Neural cell (in vitro differentiated cells): Measurements from ENCODE around the gene PXDN. TPM values are rescaled to one million over a fixed set of nuclear protein-coding genes. Genes with fewer than 3 reads are reported as not detected.

ENCODE experiments used
- H2AFZ ChIP-seq: fragments of 200-600, 300-800 bp; sonication (generic), shearing (Covaris generic); 2 replicates; pipeline ENCODE4 v1.6.0; 2014; ENCODE audit warnings: low read depth, mild to moderate bottlenecking, antibody characterized with exemption, low read length, moderate library complexity
- H3F3A ChIP-seq: fragments of 200-600 bp; shearing (Covaris generic); 2 replicates; pipeline ENCODE4 v1.6.1; 2016; ENCODE audit warnings: mild to moderate bottlenecking, moderate library complexity, mixed read lengths, antibody characterized with exemption, low read length; ENCODE audit not compliant: insufficient read depth, poor library complexity, severe bottlenecking
- H3K27ac ChIP-seq: fragments of 200-600, 300-800 bp; sonication (generic), shearing (Covaris generic); 2 replicates; pipeline ENCODE4 v1.5.1; 2014; ENCODE audit warnings: mild to moderate bottlenecking, low read length, moderate library complexity
- H3K27me3 ChIP-seq: fragments of 300-800, 200-600 bp; sonication (generic), shearing (Covaris generic); 2 replicates; pipeline ENCODE4 v1.6.0; 2014; ENCODE audit warnings: mild to moderate bottlenecking, low read depth, low read length, moderate library complexity; ENCODE audit not compliant: insufficient read depth
- H3K36me3 ChIP-seq: fragments of 300-800, 200-600 bp; sonication (generic), shearing (Covaris generic); 2 replicates; pipeline ENCODE4 v1.5.1; 2014; ENCODE audit warnings: mild to moderate bottlenecking, antibody characterized with exemption, low read length, moderate library complexity; ENCODE audit not compliant: insufficient read depth
- H3K4me2 ChIP-seq: fragments of 300-800, 200-600 bp; sonication (generic), shearing (Covaris generic); 2 replicates; pipeline ENCODE4 v1.6.0; 2014; ENCODE audit warnings: mild to moderate bottlenecking, low read length
- H3K4me3 ChIP-seq: fragments of 300-800, 200-600 bp; sonication (generic), shearing (Covaris generic); 2 replicates; pipeline ENCODE4 v1.5.1; 2014; ENCODE audit warnings: mild to moderate bottlenecking, low read length, moderate library complexity
- H3K79me2 ChIP-seq: fragments of 200-600 bp; shearing (Covaris generic); replicated peaks from 2 replicates; pipeline ENCODE4 v1.6.0; 2014; ENCODE audit warnings: mild to moderate bottlenecking, low read length, moderate library complexity; ENCODE audit not compliant: insufficient read depth
- H3K9ac ChIP-seq: fragments of 300-800, 200-600 bp; sonication (generic), shearing (Covaris generic); 2 replicates; pipeline ENCODE4 v1.6.1; 2016; ENCODE audit warnings: mild to moderate bottlenecking, low read length, mixed read lengths
- H3K9me2 ChIP-seq: fragments of 200-600 bp; shearing (Covaris generic); 2 replicates; pipeline ENCODE4 v1.6.1; 2016; ENCODE audit warnings: mild to moderate bottlenecking, low read length, mixed read lengths; ENCODE audit not compliant: insufficient read depth
- H3K9me3 ChIP-seq: fragments of 200-600, 300-800 bp; sonication (generic), shearing (Covaris generic); 2 replicates; pipeline ENCODE4 v1.6.1; 2016; ENCODE audit warnings: mild to moderate bottlenecking, mixed run types, low read length, moderate library complexity, mixed read lengths
- H4K20me1 ChIP-seq: fragments of 200-600 bp; shearing (Covaris generic); 2 replicates; pipeline ENCODE4 v1.6.1; 2016; ENCODE audit warnings: mild to moderate bottlenecking, mixed run types; ENCODE audit not compliant: insufficient read depth
- EP300 ChIP-seq: fragments of 450-650 bp; conservative IDR thresholded peaks from 2 replicates; pipeline ENCODE4 v1.6.1; 2014; ENCODE audit warnings: antibody characterized with exemption, mild to moderate bottlenecking, moderate library complexity; ENCODE audit not compliant: poor library complexity, severe bottlenecking
- EZH2 ChIP-seq: fragments of 200-600, 300-800 bp; shearing (Covaris generic), sonication (generic); IDR thresholded peaks from 2 replicates; pipeline ENCODE4 v1.6.1; 2014; ENCODE audit warnings: antibody characterized with exemption, low read length, borderline replicate concordance, mild to moderate bottlenecking; ENCODE audit not compliant: insufficient read depth, poor library complexity, severe bottlenecking
- MXI1 ChIP-seq: fragments of 450-650 bp; conservative IDR thresholded peaks from 2 replicates; pipeline ENCODE4 v1.6.1; 2014; ENCODE audit warnings: antibody characterized with exemption, mild to moderate bottlenecking; ENCODE audit not compliant: poor library complexity, severe bottlenecking
- POLR2AphosphoS5 ChIP-seq: IDR thresholded peaks from 2 replicates; pipeline ENCODE4 v1.6.1; 2012
- RAD21 ChIP-seq: fragments of 450-650 bp; conservative IDR thresholded peaks from 2 replicates; pipeline ENCODE4 v1.6.1; 2014; ENCODE audit warnings: antibody characterized with exemption, mild to moderate bottlenecking, moderate library complexity
- SMC3 ChIP-seq: fragments of 450-650 bp; conservative IDR thresholded peaks from 2 replicates; pipeline ENCODE4 v1.6.1; 2014; ENCODE audit warnings: antibody characterized with exemption, mild to moderate bottlenecking, moderate library complexity; ENCODE audit not compliant: poor library complexity
- TAF1 ChIP-seq: IDR thresholded peaks from 2 replicates; pipeline ENCODE4 v1.6.1; 2012; ENCODE audit warnings: low read depth
- polyA plus RNA-seq: library from polyadenylated mRNA; depleted of rRNA; stranded (reverse); fragments of >200 nt; gene quantifications from 2 replicates; pipeline ENCODE4 v1.2.3, GENCODE V29; 2014
- TF ChIP-seq, protein P1 (sequence below): IDR thresholded peaks from 2 replicates; pipeline ENCODE4 v1.6.1; 2012; ENCODE audit warnings: borderline replicate concordance
- TF ChIP-seq, protein P2 (sequence below): fragments of 450-650 bp; IDR thresholded peaks from 2 replicates; pipeline ENCODE4 v1.5.1; 2014; ENCODE audit warnings: antibody characterized with exemption, mild to moderate bottlenecking, moderate library complexity; ENCODE audit not compliant: poor library complexity, severe bottlenecking

PXDN gene
- polyA plus RNA-seq, 1 donor from 2014 or later, result 181 TPM

DNA sequence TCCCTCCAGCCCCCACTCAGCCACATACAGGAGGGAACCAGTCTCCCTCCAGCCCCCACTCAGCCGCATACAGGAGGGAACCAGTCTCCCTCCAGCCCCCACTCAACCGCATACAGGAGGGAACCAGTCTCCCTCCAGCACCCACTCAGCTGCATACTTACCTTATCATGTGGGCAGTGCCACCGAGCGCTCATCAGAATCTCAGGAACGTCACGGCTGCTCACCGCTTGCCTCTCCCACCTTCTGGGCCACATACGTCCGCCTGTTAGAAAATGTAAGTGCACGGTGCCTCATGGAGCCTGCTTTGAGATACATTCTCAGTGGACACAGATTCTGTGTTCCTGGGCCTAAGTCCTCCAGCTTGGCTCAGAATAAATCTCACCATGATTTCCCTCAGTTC, 124.8 kb downstream of the PXDN start:
- no peaks in the 10 kb centered on the region for H3K27me3 ChIP-seq
- no peaks in the 10 kb centered on the region for H3K79me2 ChIP-seq
- no peak overlapping the region for H2AFZ ChIP-seq
- TF ChIP-seq RAD21 (no peak), TAF1 (no peak), POLR2AphosphoS5 (no peak), MXI1 (no peak), EP300 (no peak), SMC3 (no peak), EZH2 (no peak)
- TF ChIP-seq, protein P1, sequence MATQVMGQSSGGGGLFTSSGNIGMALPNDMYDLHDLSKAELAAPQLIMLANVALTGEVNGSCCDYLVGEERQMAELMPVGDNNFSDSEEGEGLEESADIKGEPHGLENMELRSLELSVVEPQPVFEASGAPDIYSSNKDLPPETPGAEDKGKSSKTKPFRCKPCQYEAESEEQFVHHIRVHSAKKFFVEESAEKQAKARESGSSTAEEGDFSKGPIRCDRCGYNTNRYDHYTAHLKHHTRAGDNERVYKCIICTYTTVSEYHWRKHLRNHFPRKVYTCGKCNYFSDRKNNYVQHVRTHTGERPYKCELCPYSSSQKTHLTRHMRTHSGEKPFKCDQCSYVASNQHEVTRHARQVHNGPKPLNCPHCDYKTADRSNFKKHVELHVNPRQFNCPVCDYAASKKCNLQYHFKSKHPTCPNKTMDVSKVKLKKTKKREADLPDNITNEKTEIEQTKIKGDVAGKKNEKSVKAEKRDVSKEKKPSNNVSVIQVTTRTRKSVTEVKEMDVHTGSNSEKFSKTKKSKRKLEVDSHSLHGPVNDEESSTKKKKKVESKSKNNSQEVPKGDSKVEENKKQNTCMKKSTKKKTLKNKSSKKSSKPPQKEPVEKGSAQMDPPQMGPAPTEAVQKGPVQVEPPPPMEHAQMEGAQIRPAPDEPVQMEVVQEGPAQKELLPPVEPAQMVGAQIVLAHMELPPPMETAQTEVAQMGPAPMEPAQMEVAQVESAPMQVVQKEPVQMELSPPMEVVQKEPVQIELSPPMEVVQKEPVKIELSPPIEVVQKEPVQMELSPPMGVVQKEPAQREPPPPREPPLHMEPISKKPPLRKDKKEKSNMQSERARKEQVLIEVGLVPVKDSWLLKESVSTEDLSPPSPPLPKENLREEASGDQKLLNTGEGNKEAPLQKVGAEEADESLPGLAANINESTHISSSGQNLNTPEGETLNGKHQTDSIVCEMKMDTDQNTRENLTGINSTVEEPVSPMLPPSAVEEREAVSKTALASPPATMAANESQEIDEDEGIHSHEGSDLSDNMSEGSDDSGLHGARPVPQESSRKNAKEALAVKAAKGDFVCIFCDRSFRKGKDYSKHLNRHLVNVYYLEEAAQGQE, result no peak
- TF ChIP-seq, protein P2, sequence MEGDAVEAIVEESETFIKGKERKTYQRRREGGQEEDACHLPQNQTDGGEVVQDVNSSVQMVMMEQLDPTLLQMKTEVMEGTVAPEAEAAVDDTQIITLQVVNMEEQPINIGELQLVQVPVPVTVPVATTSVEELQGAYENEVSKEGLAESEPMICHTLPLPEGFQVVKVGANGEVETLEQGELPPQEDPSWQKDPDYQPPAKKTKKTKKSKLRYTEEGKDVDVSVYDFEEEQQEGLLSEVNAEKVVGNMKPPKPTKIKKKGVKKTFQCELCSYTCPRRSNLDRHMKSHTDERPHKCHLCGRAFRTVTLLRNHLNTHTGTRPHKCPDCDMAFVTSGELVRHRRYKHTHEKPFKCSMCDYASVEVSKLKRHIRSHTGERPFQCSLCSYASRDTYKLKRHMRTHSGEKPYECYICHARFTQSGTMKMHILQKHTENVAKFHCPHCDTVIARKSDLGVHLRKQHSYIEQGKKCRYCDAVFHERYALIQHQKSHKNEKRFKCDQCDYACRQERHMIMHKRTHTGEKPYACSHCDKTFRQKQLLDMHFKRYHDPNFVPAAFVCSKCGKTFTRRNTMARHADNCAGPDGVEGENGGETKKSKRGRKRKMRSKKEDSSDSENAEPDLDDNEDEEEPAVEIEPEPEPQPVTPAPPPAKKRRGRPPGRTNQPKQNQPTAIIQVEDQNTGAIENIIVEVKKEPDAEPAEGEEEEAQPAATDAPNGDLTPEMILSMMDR, result no peak
- H3K9me3 ChIP-seq, result no peaks in the 10 kb centered on the region
- H3K9me2 ChIP-seq, result no peaks in the 10 kb centered on the region
- H3K4me2 ChIP-seq, result no peak overlapping the region
- H3K4me3 ChIP-seq, result no peak overlapping the region
- H3K36me3 ChIP-seq, result no peaks in the 10 kb centered on the region
- no peak overlapping the region for H3K27ac ChIP-seq
- no peak overlapping the region for H3K9ac ChIP-seq
- no peaks in the 10 kb centered on the region for H4K20me1 ChIP-seq
- H3F3A ChIP-seq, result no peaks in the 10 kb centered on the region

DNA sequence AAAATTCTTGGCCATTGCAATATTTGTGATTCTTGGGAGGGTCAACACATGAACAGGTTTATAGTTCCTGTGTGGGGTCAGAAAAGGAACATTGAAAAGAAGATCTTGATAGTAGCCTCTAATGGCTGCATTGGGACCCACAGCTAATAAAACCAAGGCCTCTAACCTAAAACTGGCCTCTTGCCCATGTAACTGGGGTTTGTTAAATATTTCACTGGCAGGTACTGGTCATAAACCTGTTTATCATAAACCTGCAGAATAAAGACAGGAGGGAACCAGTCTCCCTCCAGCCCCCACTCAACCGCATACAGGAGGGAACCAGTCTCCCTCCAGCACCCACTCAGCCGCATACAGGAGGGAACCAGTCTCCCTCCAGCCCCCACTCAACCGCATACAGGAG, 125.3 kb downstream of the PXDN start:
- Histone ChIP-seq H2AFZ (no peak overlapping the region), H4K20me1 (no peaks in the 10 kb centered on the region)
- TF ChIP-seq, protein P2, result no peak

More for the DNA sequence above, 125.3 kb downstream of the PXDN start:
- Histone ChIP-seq H3K4me3 (no peak overlapping the region), H3K4me2 (no peak overlapping the region), H3K27me3 (no peaks in the 10 kb centered on the region), H3K36me3 (no peaks in the 10 kb centered on the region), H3K9ac (no peak overlapping the region), H3K9me3 (no peaks in the 10 kb centered on the region), H3K27ac (no peak overlapping the region), H3F3A (no peaks in the 10 kb centered on the region), H3K79me2 (no peaks in the 10 kb centered on the region), H3K9me2 (no peaks in the 10 kb centered on the region)
